GM23248 (cell line): Measurements from ENCODE around the gene P2RX3.

ENCODE experiments used
- EZH2 ChIP-seq: fragments of 200-600 bp; sonication (generic); IDR thresholded peaks from 2 replicates; pipeline ENCODE4 v1.6.1; 2018; ENCODE audit warnings: antibody characterized with exemption, mild to moderate bottlenecking; ENCODE audit not compliant: insufficient read depth, poor library complexity, severe bottlenecking
- EZH2phosphoT487 ChIP-seq: fragments of 200-600 bp; sonication (generic); IDR thresholded peaks from 2 replicates; pipeline ENCODE4 v1.6.1; 2018; ENCODE audit warnings: antibody characterized with exemption, moderate library complexity, mild to moderate bottlenecking, low read depth; ENCODE audit not compliant: insufficient read depth

DNA sequence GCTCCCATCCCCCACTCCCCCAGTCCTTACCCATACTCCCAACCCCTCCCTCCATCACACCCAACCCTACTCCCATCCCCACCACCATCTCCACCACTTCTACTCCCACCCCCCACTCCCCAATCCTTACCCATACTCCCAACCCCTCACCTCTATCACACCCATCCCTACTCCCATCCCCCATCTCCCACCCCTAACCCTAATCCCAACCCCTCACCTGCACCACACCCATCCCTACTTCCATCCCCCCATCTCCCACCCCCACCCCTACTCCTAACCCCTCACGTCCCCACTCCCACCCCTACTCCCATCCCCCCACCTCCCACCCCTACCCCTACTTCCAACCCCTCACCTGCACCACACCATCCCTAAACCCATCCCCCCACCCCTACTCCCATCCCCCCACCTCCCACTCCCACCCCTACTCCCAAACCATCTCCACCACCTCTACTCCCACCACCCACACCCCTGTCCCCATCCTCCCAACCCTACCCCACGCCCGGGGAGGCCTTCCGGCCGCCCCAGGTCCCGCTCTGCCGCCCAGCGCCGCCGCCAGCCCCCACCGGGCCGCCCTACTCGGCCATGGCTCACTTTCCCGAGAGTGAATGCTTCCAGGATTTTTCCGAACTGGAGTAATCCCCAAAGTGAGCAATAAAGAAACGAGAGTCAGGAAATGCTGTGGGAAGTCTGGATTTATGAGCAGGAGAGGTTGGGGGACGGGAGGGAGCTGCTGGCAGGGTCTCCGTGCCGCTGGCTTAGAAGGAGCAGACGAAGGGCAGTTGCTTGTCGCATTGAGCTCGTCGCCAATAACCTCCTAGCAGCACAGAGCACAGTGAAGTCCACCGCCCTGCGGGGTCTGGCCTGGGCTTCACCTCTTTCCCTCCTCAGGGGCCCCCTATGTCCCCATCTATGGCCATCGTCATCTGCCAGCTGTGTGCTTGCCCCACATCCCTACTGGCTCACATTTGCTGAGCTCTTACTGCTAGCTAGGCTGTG, 38.2 kb downstream of the P2RX3 start:
- TF ChIP-seq EZH2 (no peak), EZH2phosphoT487 (no peak)
